GM12873 (cell line): Measurements from ENCODE around the gene IFIT3.

ENCODE experiments used
- CTCF ChIP-seq: IDR thresholded peaks from 2 replicates; pipeline ENCODE4 v1.5.1; 2012; ENCODE audit warnings: low read depth, mild to moderate bottlenecking, moderate library complexity, low read length, control low read depth; ENCODE audit not compliant: insufficient read depth; ENCODE audit errors: missing control alignments

Gene IFIT3

GRCh38 chr10:89344156-89344555 lies 16.4 kb downstream of the IFIT3 start:
- no peak for TF ChIP-seq CTCF

GRCh38 chr10:89345367-89346000 lies 17.7 kb downstream of the IFIT3 start:
- TF ChIP-seq CTCF: no peak

- TF ChIP-seq CTCF: no peak
Observed at GRCh38 chr10:89346405-89347254, 18.8 kb downstream of the IFIT3 start.

- no peak for TF ChIP-seq CTCF
Observed at GRCh38 chr10:89347701-89348457, 20.1 kb downstream of the IFIT3 start.

GRCh38 chr10:89348481-89348880 lies 20.7 kb downstream of the IFIT3 start:
- no peak for TF ChIP-seq CTCF

GRCh38 chr10:89348975-89349374 lies 21.2 kb downstream of the IFIT3 start:
- TF ChIP-seq CTCF: no peak

- no peak for TF ChIP-seq CTCF
Observed at GRCh38 chr10:89351412-89351779, 23.6 kb downstream of the IFIT3 start.
